Ascending aorta (tissue), 2 donors: ENCODE results near the gene SNX18. TPM values are rescaled to one million over a fixed set of nuclear protein-coding genes. Genes with fewer than 3 reads are reported as not detected.

Source experiments
- DNase-seq, 2 donors: peaks; one replicate each; pipeline ENCODE4 v3.0.0-alpha.2; 2019; ENCODE audit warnings: low spot score in 2 of 2
- H3K27ac ChIP-seq, 2 donors: fragments of 200-600 bp; sonication (generic); one replicate each; pipeline ENCODE4 v1.5.1; 2016 to 2017; ENCODE audit warnings: mild to moderate bottlenecking in 1 of 2
- H3K27me3 ChIP-seq: fragments of 200-600 bp; sonication (generic); one replicate; pipeline ENCODE4 v1.5.1; 2017
- H3K36me3 ChIP-seq, 2 donors: fragments of 200-600 bp; sonication (generic); one replicate each; pipeline ENCODE4 v1.5.1; 2016
- H3K4me1 ChIP-seq, 2 donors: fragments of 200-600 bp; sonication (generic); one replicate each; pipeline ENCODE4 v1.5.1; 2016 to 2017; ENCODE audit warnings: mild to moderate bottlenecking in 1 of 2
- H3K4me3 ChIP-seq, 2 donors: fragments of 200-600 bp; sonication (generic); one replicate each; pipeline ENCODE4 v1.5.1; 2016 to 2017; ENCODE audit warnings: mild to moderate bottlenecking in 1 of 2
- H3K9me3 ChIP-seq, 2 donors: fragments of 200-600 bp; sonication (generic); one replicate each; pipeline ENCODE4 v1.5.1; 2016
- intact Hi-C: fragments of 100-400 bp; cut with DNase I; formaldehyde crosslinking; loops from one replicate; pipeline ENCODE4 v1.15.1; 2023
- total RNA-seq: library from RNA; depleted of rRNA; stranded (reverse); fragments of >200 nt; gene quantifications from one replicate; pipeline ENCODE4 v1.1.0, GENCODE V29; 2016
- TF ChIP-seq, protein P1 (sequence below), 3 experiments: fragments of 200-600 bp in 2 of 3; fragments of 450-650 bp in 1 of 3; sonication (generic) in 2 of 3; IDR thresholded peaks; one replicate each; pipeline ENCODE4 v1.5.1; 2016 to 2019; ENCODE audit warnings: antibody characterized with exemption in 3 of 3, mild to moderate bottlenecking in 1 of 3, moderate library complexity in 1 of 3

The SNX18 gene
- total RNA-seq, 1 donor from 2014 or later: 200 TPM

DNA sequence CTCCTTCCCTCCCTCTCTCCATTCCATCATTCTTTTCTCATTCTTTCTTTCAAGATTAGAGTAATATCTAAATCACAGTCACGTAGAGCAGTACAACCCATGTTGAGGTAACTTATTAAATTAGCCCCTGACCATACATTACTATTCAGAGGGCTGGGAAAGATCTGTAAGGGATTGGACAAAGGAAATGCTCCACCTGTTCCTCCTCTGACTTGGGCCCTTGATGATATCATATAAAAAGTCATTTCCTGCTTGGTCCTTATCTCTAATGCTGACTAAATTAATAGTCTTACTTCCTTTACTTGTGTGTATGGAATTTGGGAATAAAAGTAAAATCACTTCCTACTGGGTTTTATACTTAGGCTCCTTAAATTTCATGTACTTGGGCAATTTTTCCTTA, 40.8 kb downstream of the SNX18 start:
- DNase-seq: no peak
- Histone ChIP-seq H3K4me1 (peaks cover 0 to 2% of the 10 kb centered on the region in 2 donors), H3K36me3 (no peaks in the 10 kb centered on the region), H3K27me3 (no peaks in the 10 kb centered on the region), H3K4me3 (no peak overlapping the region), H3K9me3 (no peaks in the 10 kb centered on the region), H3K27ac (no peak overlapping the region)
- TF ChIP-seq, protein P1, sequence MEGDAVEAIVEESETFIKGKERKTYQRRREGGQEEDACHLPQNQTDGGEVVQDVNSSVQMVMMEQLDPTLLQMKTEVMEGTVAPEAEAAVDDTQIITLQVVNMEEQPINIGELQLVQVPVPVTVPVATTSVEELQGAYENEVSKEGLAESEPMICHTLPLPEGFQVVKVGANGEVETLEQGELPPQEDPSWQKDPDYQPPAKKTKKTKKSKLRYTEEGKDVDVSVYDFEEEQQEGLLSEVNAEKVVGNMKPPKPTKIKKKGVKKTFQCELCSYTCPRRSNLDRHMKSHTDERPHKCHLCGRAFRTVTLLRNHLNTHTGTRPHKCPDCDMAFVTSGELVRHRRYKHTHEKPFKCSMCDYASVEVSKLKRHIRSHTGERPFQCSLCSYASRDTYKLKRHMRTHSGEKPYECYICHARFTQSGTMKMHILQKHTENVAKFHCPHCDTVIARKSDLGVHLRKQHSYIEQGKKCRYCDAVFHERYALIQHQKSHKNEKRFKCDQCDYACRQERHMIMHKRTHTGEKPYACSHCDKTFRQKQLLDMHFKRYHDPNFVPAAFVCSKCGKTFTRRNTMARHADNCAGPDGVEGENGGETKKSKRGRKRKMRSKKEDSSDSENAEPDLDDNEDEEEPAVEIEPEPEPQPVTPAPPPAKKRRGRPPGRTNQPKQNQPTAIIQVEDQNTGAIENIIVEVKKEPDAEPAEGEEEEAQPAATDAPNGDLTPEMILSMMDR (IDR thresholded peaks at IDR 0.05): no peak
- intact Hi-C loops: no loop called here

DNA sequence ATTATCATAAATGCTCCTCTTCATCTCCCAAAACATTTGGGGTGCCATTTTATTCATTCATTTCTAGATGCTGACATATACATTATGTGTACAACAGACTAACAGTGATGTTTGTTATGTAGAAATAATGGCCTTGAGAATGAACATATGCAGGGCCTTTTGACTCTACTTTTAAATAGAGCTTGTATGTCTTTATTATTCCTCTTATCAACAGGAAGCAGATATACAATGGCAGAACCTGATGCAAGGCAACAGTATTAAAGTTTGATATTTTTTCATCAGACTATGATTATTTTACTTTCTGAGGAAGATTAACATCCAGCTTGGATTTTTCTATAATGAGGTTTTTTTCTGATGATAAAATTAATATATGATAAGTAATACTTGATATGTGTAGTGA, 44.1 kb downstream of the SNX18 start:
- Histone ChIP-seq H3K27me3 (no peaks in the 10 kb centered on the region), H3K9me3 (no peaks in the 10 kb centered on the region), H3K36me3 (no peaks in the 10 kb centered on the region), H3K4me3 (no peak overlapping the region), H3K27ac (no peak overlapping the region), H3K4me1 (peaks cover 0 to 2% of the 10 kb centered on the region in 2 donors)
- intact Hi-C loops: no loop called here
- DNase-seq: no peak
- TF ChIP-seq, protein P1 (IDR thresholded peaks at IDR 0.05): no peak

DNA sequence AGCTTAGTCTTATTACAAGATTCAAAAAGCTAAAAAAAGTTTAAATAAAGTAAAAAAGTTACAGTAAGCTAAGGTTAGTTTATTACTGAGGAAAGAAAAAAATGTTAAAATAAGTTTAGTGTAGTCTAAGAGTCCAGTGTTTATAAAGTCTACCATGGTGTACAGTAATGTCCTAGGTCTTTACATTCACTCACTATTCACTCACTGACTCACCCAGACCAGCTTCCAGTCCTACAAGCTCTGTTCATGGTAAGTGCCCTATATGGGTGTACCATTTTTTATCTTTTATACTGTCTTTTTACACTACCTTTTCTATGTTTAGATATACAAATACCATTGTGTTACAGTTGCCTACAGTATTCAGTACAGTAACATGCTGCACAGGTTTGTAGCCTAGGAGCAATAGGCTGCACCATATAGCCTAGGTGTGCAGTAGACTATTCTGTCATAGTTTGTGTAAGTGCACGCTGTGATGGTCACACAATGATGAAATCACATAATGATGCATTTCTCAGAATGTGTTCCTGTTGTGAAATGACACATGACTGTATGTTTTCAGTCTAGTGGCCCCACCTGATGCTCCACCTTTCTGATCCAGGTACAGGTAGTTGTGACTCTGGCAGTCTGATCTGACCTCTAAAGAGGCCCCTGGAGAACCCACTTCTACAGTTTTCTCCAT, 45.7 kb downstream of the SNX18 start:
- Histone ChIP-seq H3K27ac (no peak overlapping the region), H3K36me3 (no peaks in the 10 kb centered on the region), H3K4me3 (no peak overlapping the region), H3K27me3 (no peaks in the 10 kb centered on the region), H3K4me1 (no peaks in the 10 kb centered on the region), H3K9me3 (no peaks in the 10 kb centered on the region)
- no peak for DNase-seq
- intact Hi-C loops: no loop called here
- TF ChIP-seq, protein P1 (IDR thresholded peaks at IDR 0.05): no peak

DNA sequence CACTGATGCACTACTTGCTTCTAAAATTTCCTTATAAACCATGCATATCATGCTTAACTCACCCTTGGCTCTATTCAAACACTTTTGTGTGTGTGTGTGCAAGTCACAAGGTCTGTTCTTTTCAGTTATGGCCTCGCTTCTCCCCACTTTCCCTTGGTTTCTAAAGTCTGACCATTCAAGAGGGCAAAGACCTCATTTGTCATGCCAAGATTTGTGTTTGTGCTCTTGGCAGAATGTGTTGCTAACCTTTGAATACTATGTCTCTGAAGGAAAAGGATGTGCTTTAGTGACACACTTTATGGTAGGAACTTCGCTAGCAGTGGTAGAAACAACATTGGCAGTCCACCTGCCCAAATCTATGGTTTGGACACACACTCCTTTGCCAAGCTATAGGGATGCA, 50.4 kb downstream of the SNX18 start:
- intact Hi-C loops: no loop called here
- TF ChIP-seq, protein P1 (IDR thresholded peaks at IDR 0.05): no peak
- Histone ChIP-seq H3K4me3 (no peak overlapping the region), H3K36me3 (no peaks in the 10 kb centered on the region), H3K9me3 (no peaks in the 10 kb centered on the region), H3K27ac (no peak overlapping the region), H3K4me1 (peaks cover 4 to 11% of the 10 kb centered on the region in 2 donors), H3K27me3 (no peaks in the 10 kb centered on the region)
- no peak for DNase-seq

DNA sequence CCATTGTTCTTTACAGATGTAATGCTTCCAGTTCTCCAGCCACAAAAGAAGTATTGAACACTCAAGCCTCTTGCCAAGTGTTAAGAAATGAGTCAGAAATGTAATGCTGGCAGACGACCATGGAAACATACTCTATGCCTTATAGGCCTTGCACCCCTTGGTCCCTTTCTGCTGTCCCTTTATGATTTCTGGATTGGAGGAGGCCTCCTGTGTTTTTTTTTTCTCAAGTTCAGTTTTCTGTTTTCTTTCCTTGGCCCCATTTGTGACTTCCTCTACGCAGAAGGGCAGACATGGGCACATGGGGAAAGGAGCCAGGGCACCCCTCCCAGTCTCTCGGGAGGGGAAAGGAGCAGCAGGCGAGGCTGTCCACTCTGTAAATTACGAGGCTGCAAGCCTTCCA, 53.4 kb downstream of the SNX18 start:
- Histone ChIP-seq H3K27me3 (no peaks in the 10 kb centered on the region), H3K36me3 (no peaks in the 10 kb centered on the region), H3K9me3 (no peaks in the 10 kb centered on the region), H3K4me1 (peaks cover 4 to 11% of the 10 kb centered on the region in 2 donors), H3K27ac (peak overlapping the region; percentile 54 to 82), H3K4me3 (peak overlapping the region in 1 of 2 donors; percentile 27)
- TF ChIP-seq, protein P1 (IDR thresholded peaks at IDR 0.05): no peak
- intact Hi-C loops: no loop called here
- peak in 1 of 2 donors; percentile 69 for DNase-seq
